Osteoblast (primary cell): ENCODE results near the gene ELK1. TPM values are rescaled to one million over a fixed set of nuclear protein-coding genes. Genes with fewer than 3 reads are reported as not detected.
"Not testable (repeated sequence)": the region's sequence is repeated elsewhere in the genome, so short reads cannot be mapped to it uniquely, and the experiment has no call there.

Experiments
- DNase-seq: peaks from one replicate; pipeline ENCODE4 v3.0.0; 2011; ENCODE audit warnings: low spot score, mixed read lengths; ENCODE audit not compliant: insufficient read length; ENCODE audit errors: missing footprints
- H2AFZ ChIP-seq: 2 replicates; pipeline ENCODE4 v1.6.0; 2011; ENCODE audit warnings: mild to moderate bottlenecking, low read length
- H3K27ac ChIP-seq: 2 replicates; pipeline ENCODE4 v1.5.1; 2011; ENCODE audit warnings: mild to moderate bottlenecking, low read depth, low read length, moderate library complexity
- H3K27me3 ChIP-seq: 2 replicates; pipeline ENCODE4 v1.6.0; 2012; ENCODE audit warnings: mild to moderate bottlenecking, control low read depth, inconsistent platforms, low read length, moderate library complexity; ENCODE audit not compliant: insufficient read depth
- H3K36me3 ChIP-seq: 2 replicates; pipeline ENCODE4 v1.5.1; 2011; ENCODE audit warnings: mild to moderate bottlenecking, low read length, control low read depth, moderate library complexity; ENCODE audit not compliant: insufficient read depth
- H3K4me1 ChIP-seq: 2 replicates; pipeline ENCODE4 v1.5.1; 2011; ENCODE audit warnings: mild to moderate bottlenecking, low read length, control low read depth, moderate library complexity; ENCODE audit not compliant: insufficient read depth
- H3K4me2 ChIP-seq: 2 replicates; pipeline ENCODE4 v1.6.0; 2011; ENCODE audit warnings: mild to moderate bottlenecking, low read length; ENCODE audit not compliant: insufficient read depth
- H3K4me3 ChIP-seq: fragments of 200-600 bp; sonication (generic); 3 replicates; pipeline ENCODE4 v1.5.1; 2012; ENCODE audit warnings: mild to moderate bottlenecking, low read length, inconsistent platforms; ENCODE audit not compliant: insufficient read depth
- H3K79me2 ChIP-seq: 2 replicates; pipeline ENCODE4 v1.6.0; 2012; ENCODE audit warnings: mild to moderate bottlenecking, low read length, control low read depth, inconsistent platforms; ENCODE audit not compliant: insufficient read depth
- H3K9me3 ChIP-seq: 2 replicates; pipeline ENCODE4 v1.5.1; 2011; ENCODE audit warnings: low read depth, low read length, control low read depth
- H4K20me1 ChIP-seq: 2 replicates; pipeline ENCODE4 v1.6.0; 2012; ENCODE audit warnings: mild to moderate bottlenecking, low read length, control low read depth; ENCODE audit not compliant: insufficient read depth
- total RNA-seq: library from RNA; depleted of rRNA; stranded (reverse); fragments of >200 nt; gene quantifications from 2 replicates; pipeline ENCODE4 v1.2.3, GENCODE V29; 2012
- TF ChIP-seq, protein P1 (sequence below): IDR thresholded peaks from 2 replicates; pipeline ENCODE4 v1.5.1; 2011; ENCODE audit warnings: mild to moderate bottlenecking, low read depth, low read length, moderate library complexity; ENCODE audit errors: extremely low read depth

The ELK1 gene
- total RNA-seq, 1 donor: 37.6 TPM

DNA sequence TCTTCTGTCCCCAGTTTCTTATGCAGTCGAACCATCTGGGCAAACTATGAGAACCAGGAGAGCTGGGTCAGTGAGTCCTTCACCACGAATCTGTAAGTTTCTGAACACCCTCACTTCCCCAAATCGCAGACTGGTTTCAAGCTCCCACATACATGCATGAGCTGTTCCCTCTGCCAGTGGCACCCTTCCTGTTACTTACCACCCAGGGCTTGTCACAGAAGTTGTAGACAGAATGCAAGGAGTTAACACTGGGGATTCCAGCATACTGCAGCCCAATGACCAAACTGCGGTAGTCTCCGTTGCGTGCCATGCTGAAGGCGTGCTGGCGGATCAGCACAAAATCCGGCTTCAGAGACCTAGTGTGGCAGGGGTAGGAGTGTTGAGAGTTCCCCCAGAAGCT is 45.3 kb downstream of the ELK1 start:
- Histone ChIP-seq H3K9me3 (no peaks in the 10 kb centered on the region), H3K27ac (no peak overlapping the region), H2AFZ (no peak overlapping the region), H3K4me1 (no peaks in the 10 kb centered on the region), H4K20me1 (no peaks in the 10 kb centered on the region), H3K36me3 (no peaks in the 10 kb centered on the region), H3K27me3 (peaks cover 4% of the 10 kb centered on the region), H3K4me2 (no peak overlapping the region), H3K4me3 (no peak overlapping the region), H3K79me2 (no peaks in the 10 kb centered on the region)
- no peak for DNase-seq
- TF ChIP-seq, protein P1, sequence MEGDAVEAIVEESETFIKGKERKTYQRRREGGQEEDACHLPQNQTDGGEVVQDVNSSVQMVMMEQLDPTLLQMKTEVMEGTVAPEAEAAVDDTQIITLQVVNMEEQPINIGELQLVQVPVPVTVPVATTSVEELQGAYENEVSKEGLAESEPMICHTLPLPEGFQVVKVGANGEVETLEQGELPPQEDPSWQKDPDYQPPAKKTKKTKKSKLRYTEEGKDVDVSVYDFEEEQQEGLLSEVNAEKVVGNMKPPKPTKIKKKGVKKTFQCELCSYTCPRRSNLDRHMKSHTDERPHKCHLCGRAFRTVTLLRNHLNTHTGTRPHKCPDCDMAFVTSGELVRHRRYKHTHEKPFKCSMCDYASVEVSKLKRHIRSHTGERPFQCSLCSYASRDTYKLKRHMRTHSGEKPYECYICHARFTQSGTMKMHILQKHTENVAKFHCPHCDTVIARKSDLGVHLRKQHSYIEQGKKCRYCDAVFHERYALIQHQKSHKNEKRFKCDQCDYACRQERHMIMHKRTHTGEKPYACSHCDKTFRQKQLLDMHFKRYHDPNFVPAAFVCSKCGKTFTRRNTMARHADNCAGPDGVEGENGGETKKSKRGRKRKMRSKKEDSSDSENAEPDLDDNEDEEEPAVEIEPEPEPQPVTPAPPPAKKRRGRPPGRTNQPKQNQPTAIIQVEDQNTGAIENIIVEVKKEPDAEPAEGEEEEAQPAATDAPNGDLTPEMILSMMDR: no peak

DNA sequence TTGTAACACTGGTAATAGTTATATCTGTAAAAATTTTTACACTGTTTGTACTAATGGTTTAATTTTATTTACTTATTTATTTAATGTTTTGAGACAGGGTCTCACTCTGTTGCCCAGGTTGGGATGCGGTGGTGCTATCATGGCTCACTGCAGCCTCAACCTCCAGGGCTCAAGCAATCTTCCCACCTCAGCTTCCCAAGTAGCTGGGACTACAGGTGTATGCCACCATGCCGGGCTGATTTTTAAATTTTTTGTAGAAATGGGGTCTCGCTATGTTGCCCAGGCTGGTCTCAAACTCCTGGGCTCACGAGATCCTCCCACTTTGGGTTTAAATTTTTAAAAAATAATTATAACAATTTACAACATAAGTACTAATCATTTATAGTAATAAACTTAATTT is 47.2 kb downstream of the ELK1 start:
- not testable (repeated sequence) for H3K4me2 ChIP-seq, H3K4me1 ChIP-seq, H3K27ac ChIP-seq, H2AFZ ChIP-seq, H3K4me3 ChIP-seq, H3K9me3 ChIP-seq, H3K27me3 ChIP-seq, H3K36me3 ChIP-seq, H3K79me2 ChIP-seq, DNase-seq, H4K20me1 ChIP-seq

DNA sequence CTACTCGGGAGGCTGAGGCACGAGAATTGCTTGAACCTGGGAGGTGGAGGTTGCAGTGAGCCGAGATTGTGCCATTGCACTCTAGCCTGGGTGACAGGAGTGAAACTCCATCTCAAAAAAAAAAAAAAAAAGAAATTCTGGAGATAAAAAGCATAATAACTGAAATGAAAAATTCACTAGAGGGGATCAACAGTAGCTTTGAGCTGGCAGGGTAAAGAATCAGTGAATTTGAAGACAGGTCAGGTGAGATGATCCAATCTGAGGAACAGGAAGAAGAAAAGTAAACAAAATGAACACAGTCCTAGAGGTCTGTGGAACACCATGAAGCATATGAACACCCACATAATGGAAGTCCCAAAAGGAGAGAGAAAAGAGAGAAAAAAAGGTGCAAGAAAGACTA is 53.1 kb downstream of the ELK1 start:
- Histone ChIP-seq H3K36me3 (no peaks in the 10 kb centered on the region), H3K79me2 (no peaks in the 10 kb centered on the region), H3K4me2 (no peak overlapping the region), H2AFZ (no peak overlapping the region), H3K9me3 (no peaks in the 10 kb centered on the region), H3K27ac (no peak overlapping the region), H3K27me3 (no peaks in the 10 kb centered on the region), H3K4me1 (peaks cover 12% of the 10 kb centered on the region), H4K20me1 (no peaks in the 10 kb centered on the region), H3K4me3 (no peak overlapping the region)
- TF ChIP-seq, protein P1: no peak
- DNase-seq: no peak

DNA sequence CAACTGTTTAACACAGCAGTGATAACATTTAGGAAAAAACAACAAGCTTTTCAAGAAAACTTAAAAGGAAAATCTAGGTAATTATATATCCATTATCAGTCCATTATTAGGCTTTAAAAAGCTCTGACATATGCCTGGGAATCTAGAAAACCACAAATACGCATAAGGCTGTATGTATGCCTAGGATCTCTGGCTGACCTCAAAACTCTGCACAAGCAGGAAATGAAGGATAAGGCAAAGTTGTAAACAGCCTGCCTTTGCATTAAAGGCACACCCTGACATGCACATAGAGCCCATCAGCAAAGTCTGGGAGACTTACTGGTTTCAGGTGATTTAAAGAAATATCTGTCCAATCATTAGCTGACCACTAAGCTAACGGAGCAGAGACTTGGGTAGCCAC is 54.1 kb downstream of the ELK1 start:
- H3K9me3 ChIP-seq: no peaks in the 10 kb centered on the region
- peaks cover 12% of the 10 kb centered on the region for H3K4me1 ChIP-seq
- H3K27ac ChIP-seq: peak overlapping the region; percentile 94
- DNase-seq: no peak
- peak overlapping the region; percentile 62 for H3K4me2 ChIP-seq
- H3K36me3 ChIP-seq: no peaks in the 10 kb centered on the region
- no peak overlapping the region for H3K4me3 ChIP-seq
- no peak overlapping the region for H2AFZ ChIP-seq
- no peaks in the 10 kb centered on the region for H3K27me3 ChIP-seq
- H4K20me1 ChIP-seq: no peaks in the 10 kb centered on the region
- TF ChIP-seq, protein P1: no peak
- no peaks in the 10 kb centered on the region for H3K79me2 ChIP-seq
